Esophagus muscularis mucosa (tissue), 4 donors: ENCODE measurements around the gene UBE2N. TPM values are rescaled to one million over a fixed set of nuclear protein-coding genes. Genes with fewer than 3 reads are reported as not detected.
"Not testable (repeated sequence)": the region's sequence is repeated elsewhere in the genome, so short reads cannot be mapped to it uniquely, and the experiment has no call there.

Experiments used
- DNase-seq: peaks from one replicate; pipeline ENCODE4 v3.0.0-alpha.2; 2017; ENCODE audit errors: extremely low spot score
- H3K27ac ChIP-seq, 4 donors: fragments of 200-600 bp; sonication (generic); replicated peaks in 1 of 4; 1 replicate in 3 of 4; 2 replicates in 1 of 4; pipeline ENCODE4 v1.5.1; 2016 to 2019; ENCODE audit warnings: mild to moderate bottlenecking in 1 of 4
- H3K27me3 ChIP-seq, 4 donors: fragments of 200-600 bp; sonication (generic); one replicate each; pipeline versions ENCODE4 v1.5.1 to v1.6.0; 2016 to 2019
- H3K36me3 ChIP-seq, 4 donors: fragments of 200-600 bp; sonication (generic); one replicate each; pipeline ENCODE4 v1.5.1; 2016 to 2019
- H3K4me1 ChIP-seq, 4 donors: fragments of 200-600 bp; sonication (generic); one replicate each; pipeline ENCODE4 v1.5.1; 2016 to 2019
- H3K4me3 ChIP-seq, 4 donors: fragments of 200-600 bp; sonication (generic); 1 replicate in 2 of 4; 2 replicates in 2 of 4; pipeline ENCODE4 v1.5.1; 2016 to 2019; ENCODE audit warnings: mild to moderate bottlenecking in 4 of 4, moderate library complexity in 1 of 4
- H3K9me3 ChIP-seq, 4 donors: fragments of 200-600 bp; sonication (generic); 1 replicate in 3 of 4; 2 replicates in 1 of 4; pipeline ENCODE4 v1.5.1; 2016 to 2019
- EP300 ChIP-seq: sonication (generic); formaldehyde crosslinking; IDR thresholded peaks from one replicate; pipeline ENCODE4 v1.6.1; 2017; ENCODE audit warnings: antibody characterized with exemption
- POLR2A ChIP-seq: fragments of 450-650 bp; IDR thresholded peaks from one replicate; pipeline ENCODE4 v1.6.1; 2017; ENCODE audit warnings: antibody characterized with exemption, moderate library complexity, mild to moderate bottlenecking, low read depth
- POLR2AphosphoS5 ChIP-seq, 2 donors: sonication (generic); formaldehyde crosslinking; IDR thresholded peaks; one replicate each; pipeline ENCODE4 v1.6.1; 2017; ENCODE audit warnings: antibody characterized with exemption in 2 of 2
- WGBS: methylation state at CpG from one replicate; pipeline ENCODE4 v1.1.5; 2018; 5-methylcytosine and 5-hydroxymethylcytosine counted together
- intact Hi-C: fragments of 100-400 bp; cut with DNase I; formaldehyde crosslinking; loops from one replicate; pipeline ENCODE4 v1.15.1; 2023
- total RNA-seq, 4 donors: library from RNA; depleted of rRNA; stranded (reverse); fragments of >200 nt; gene quantifications; one replicate each; pipeline versions ENCODE4 v1.1.0 to v1.2.1, GENCODE V29; 2016
- TF ChIP-seq, protein P1 (sequence below), 3 experiments: fragments of 200-600 bp in 2 of 3; fragments of 450-650 bp in 1 of 3; sonication (generic) in 2 of 3; IDR thresholded peaks; one replicate each; pipeline ENCODE4 v1.5.1; 2017 to 2019; ENCODE audit warnings: antibody characterized with exemption in 3 of 3, mild to moderate bottlenecking in 2 of 3, moderate library complexity in 1 of 3

The UBE2N gene
- total RNA-seq, 4 donors from 2014 or later = 37.8 to 106 (median 61.8) TPM

DNA sequence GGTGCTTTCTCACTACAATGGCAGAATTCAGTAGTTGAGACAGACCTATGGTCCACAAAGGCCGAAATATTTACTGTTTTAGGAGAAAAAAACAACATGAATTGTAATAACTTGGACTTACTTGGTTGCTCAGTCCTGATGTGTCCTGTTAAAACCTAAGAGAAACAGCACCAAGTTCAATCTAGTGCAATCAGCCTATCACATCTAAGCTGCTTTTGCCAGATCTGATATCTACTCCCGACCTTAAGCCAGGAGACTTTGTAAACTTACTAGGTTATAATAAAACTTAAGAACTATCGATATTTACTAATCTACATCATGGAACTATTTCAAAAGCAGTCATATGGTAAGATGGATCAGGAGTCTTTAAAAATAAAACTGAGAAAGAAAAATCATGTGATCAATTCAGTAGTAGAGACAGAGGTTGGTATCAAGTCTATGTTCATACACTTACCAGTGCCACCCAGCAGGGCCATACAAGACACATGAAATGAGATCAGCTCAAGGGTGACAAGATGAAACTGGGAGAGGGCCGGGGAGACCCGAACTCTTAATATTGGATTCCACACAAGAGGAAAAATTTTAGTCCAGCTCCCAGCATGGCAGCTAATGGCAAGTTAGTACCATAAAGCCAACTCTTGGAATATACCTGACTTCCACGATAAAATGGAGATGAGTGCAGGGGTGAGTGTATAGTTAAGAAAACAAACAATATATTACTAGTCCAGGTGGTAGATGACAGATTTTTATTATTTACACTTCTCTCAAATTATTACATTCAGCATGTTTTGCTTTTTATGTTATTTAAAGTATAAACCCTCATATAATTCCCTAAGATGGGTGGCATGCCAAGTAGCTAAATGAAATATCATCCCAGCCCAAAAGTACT lies 36.5 kb downstream of the UBE2N start:
- peak overlapping the region in 2 of 4 donors; percentile 15 to 20 for H3K27ac ChIP-seq
- 89% methylated on average over 6 of the region's 6 CpGs for WGBS
- H3K27me3 ChIP-seq = no peaks in the 10 kb centered on the region
- no peak for DNase-seq
- no peaks in the 10 kb centered on the region for H3K9me3 ChIP-seq
- TF ChIP-seq, protein P1, sequence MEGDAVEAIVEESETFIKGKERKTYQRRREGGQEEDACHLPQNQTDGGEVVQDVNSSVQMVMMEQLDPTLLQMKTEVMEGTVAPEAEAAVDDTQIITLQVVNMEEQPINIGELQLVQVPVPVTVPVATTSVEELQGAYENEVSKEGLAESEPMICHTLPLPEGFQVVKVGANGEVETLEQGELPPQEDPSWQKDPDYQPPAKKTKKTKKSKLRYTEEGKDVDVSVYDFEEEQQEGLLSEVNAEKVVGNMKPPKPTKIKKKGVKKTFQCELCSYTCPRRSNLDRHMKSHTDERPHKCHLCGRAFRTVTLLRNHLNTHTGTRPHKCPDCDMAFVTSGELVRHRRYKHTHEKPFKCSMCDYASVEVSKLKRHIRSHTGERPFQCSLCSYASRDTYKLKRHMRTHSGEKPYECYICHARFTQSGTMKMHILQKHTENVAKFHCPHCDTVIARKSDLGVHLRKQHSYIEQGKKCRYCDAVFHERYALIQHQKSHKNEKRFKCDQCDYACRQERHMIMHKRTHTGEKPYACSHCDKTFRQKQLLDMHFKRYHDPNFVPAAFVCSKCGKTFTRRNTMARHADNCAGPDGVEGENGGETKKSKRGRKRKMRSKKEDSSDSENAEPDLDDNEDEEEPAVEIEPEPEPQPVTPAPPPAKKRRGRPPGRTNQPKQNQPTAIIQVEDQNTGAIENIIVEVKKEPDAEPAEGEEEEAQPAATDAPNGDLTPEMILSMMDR (IDR thresholded peaks at IDR 0.05) = no peak
- TF ChIP-seq POLR2A = no peak
- TF ChIP-seq POLR2AphosphoS5 (IDR thresholded peaks at IDR 0.05) = no peak
- no peak for TF ChIP-seq EP300
- intact Hi-C loops = no loop called here
- H3K4me3 ChIP-seq = no peak overlapping the region
- peaks cover 6 to 21% (median 17%) of the 10 kb centered on the region in 4 donors for H3K4me1 ChIP-seq
- H3K36me3 ChIP-seq = peaks cover 0 to 38% (median 15%) of the 10 kb centered on the region in 4 donors

- peaks cover 5 to 11% (median 7%) of the 10 kb centered on the region in 4 donors for H3K4me1 ChIP-seq
- peaks cover 0 to 28% (median 15%) of the 10 kb centered on the region in 4 donors for H3K36me3 ChIP-seq
- TF ChIP-seq, protein P1 (IDR thresholded peaks at IDR 0.05) = no peak
- intact Hi-C loops = no loop called here
- DNase-seq = no peak
- WGBS = 82% methylated on average over 7 of the region's 7 CpGs
- H3K27me3 ChIP-seq = no peaks in the 10 kb centered on the region
- H3K27ac ChIP-seq = peak overlapping the region in 2 of 4 donors; percentile 15 to 20
- H3K9me3 ChIP-seq = no peaks in the 10 kb centered on the region
- H3K4me3 ChIP-seq = no peak overlapping the region
Observed at GRCh38 chr12:93403988-93404803, 37.6 kb downstream of the UBE2N start.

DNA sequence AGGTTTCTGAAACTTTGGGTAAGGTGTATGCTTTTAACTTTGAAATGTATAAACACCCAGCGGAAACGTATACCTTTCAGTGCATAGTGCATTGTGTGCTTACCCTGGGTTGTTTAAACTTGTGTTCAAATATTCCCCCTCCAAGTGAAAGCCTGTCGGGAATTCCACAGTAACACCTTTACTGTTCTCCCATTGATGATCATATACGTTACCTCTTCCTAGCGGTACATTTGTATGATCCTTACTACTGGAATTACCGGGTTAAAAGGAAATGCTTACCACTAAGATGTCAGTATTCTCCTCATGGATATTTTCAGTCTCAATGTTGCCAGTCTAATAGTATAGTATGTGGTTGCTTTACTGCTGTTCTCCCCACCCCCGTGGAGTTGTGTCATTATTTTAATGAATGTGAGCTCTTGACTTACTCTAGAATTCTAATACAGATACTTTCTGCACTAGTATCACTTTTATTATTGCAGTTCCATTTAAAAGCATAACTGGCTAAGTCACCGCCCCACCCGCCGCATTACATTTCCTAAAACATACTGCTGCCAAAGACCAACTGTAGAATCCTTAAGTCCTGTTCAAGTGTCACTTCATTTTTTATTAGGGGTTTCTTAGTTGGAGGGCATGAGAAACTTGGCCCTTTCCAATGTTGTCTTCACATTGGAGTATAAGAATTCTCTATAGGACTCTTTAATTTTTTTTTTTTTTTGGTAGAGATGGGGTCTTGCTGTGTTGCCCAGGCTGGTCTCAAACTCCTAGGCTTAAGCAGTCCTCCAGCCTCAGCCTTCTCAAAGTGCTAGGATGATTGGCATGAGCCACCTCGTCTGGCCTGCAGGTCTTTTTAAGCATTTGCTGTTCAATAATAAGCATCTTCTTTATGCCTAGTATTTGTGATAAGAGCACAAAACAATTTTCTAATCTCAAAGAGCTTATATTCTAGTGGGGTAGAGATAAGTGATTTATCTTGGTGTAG lies 39.1 kb downstream of the UBE2N start:
- H3K27me3 ChIP-seq = no peaks in the 10 kb centered on the region
- no peak for DNase-seq
- H3K36me3 ChIP-seq = peaks cover 0 to 43% (median 26%) of the 10 kb centered on the region in 4 donors
- intact Hi-C loops = no loop called here
- no peak overlapping the region for H3K4me3 ChIP-seq
- H3K4me1 ChIP-seq = peaks cover 4 to 15% (median 10%) of the 10 kb centered on the region in 4 donors
- no peak overlapping the region for H3K27ac ChIP-seq
- 87% methylated on average over 11 of the region's 11 CpGs for WGBS
- TF ChIP-seq, protein P1 (IDR thresholded peaks at IDR 0.05) = no peak
- peak in 1 of 2 donors; percentile 18 for TF ChIP-seq POLR2AphosphoS5 (IDR thresholded peaks at IDR 0.05)
- H3K9me3 ChIP-seq = no peaks in the 10 kb centered on the region

- intact Hi-C loops = loop anchor here (5.0 kb wide), 1 partner anchor 372 kb away; no protein-coding TSS in a partner anchor
- not testable (repeated sequence) for DNase-seq, H3K4me3 ChIP-seq, H3K9me3 ChIP-seq, H3K27ac ChIP-seq, H3K27me3 ChIP-seq
- WGBS = 20% methylated on average over 1 of the region's 5 CpGs
- H3K36me3 ChIP-seq = peaks cover 0 to 69% (median 47%) of the 10 kb centered on the region in 4 donors
- H3K4me1 ChIP-seq = peaks cover 9 to 44% (median 35%) of the 10 kb centered on the region in 4 donors
Observed at GRCh38 chr12:93399183-93399863, 42.4 kb downstream of the UBE2N start.
